Measurements from ENCODE around the gene APCDD1L.

Gene APCDD1L

DNA sequence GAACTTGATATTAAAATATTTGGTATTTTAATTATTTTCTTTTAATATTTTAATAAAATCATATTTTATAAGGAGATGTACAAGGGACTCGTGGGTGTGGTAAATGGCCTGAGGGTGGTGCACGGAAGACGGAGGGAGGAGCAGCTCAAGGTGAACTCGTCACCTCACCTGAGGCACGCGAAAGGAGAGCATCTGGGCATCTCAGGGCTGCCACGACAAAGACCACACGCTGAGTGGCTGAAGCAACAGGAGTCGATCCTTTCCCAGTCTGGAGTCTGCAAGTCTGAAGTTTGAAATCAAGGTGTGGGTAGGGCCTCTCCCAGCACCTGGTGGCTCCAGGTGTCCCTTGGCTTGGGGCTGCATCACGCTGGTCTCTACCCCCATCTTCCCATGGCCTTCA lies 39.7 kb downstream of the APCDD1L start:
- H3K9me3 Mint-ChIP-seq, result no peaks in the 10 kb centered on the region
- no peaks in the 10 kb centered on the region for H3K4me1 Mint-ChIP-seq
- H3K36me3 Mint-ChIP-seq (ENCODE audit: low read depth), result no peaks in the 10 kb centered on the region
- no peaks in the 10 kb centered on the region for H3K27me3 Mint-ChIP-seq
- ATAC-seq (no peak), DNase-seq (no peak)
- no peak overlapping the region for H3K27ac Mint-ChIP-seq
- H3K4me3 Mint-ChIP-seq, result no peak overlapping the region

DNA sequence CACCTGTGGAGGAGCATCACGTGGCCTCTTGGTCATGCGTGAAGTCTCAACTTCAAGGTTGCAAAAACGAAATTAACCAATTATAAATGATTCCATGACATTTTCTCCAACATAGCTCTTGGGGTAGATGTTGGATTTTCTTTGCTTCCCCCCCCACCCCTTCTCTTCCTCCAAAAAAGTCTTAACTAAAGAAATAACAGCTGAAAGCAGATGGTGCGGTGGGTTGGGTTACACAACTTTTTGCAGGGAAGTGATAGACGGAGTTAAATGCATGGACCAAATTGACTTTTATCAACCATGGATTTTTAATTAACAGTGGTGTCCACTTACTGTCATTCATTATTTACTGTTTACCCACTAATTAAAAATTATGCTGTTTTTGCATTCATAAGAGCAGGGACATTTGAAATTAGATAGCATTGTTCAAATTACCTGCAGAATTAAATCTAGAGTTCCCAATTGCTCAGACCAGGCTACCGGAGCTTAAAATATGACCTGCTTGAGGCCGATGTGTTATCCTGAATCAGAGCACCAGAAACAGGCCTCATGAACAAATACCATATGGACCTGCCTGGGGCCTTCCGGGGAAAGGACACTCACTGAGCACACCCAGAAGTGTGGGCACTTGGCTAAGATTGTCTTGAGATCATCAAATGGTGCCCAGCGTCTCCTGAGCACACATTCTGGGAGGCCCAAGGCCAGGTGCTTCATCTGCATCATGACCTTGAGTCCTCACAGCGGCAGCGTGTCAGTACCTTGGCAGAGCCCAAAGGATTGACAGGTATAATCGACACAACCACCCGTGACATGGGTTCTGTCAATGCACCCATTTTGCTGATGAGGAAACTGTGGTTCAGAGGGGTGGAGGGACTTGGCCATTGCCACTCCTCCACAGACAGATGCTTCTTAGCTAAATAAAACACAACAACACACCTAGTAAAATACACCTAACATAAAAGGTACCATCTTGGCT lies 41.5 kb downstream of the APCDD1L start:
- no peak for ATAC-seq
- Mint-ChIP-seq H3K36me3 (ENCODE audit: low read depth) (no peaks in the 10 kb centered on the region), H3K4me1 (no peaks in the 10 kb centered on the region), H3K27me3 (no peaks in the 10 kb centered on the region), H3K4me3 (no peak overlapping the region), H3K27ac (no peak overlapping the region), H3K9me3 (no peaks in the 10 kb centered on the region)
- DNase-seq, result no peak

DNA sequence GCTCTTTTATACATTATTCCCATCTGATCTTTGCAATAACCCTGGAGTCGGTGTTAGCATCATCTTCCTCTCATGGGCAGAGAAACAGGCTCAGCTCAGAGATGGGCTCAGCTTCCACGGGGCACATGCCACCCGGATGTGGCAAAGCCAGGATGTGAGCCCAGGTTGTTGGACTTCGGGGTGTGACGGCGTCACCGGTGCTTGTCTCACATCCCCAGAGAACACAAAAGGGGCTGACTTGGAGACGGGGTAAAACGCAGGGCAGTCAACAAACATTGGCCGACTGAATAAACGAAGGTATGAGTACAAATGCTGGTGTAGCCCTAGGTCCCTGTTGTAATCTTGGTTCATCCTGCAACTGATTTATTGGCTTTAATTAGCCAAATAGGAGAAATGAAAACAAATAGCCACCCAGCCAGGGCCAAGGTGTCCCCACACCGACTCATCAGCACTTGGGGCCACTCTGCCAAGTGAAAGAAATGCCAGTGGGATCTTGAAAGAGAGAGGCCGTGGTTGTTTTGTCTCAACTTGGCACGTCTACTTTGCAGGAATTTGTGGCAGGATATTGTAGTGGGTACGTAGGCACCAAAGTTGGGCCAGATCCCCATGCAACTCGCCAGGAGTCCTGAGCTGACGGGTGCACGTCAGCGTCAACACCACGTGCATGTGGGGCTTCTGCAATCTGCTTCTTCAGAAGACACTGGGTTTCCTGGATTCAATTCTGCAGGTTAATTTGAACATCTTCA lies 42.8 kb downstream of the APCDD1L start:
- H3K27me3 Mint-ChIP-seq, result peaks cover 4% of the 10 kb centered on the region
- ATAC-seq (no peak), DNase-seq (no peak)
- no peaks in the 10 kb centered on the region for H3K36me3 Mint-ChIP-seq (ENCODE audit: low read depth)
- no peaks in the 10 kb centered on the region for H3K9me3 Mint-ChIP-seq
- no peak overlapping the region for H3K27ac Mint-ChIP-seq
- H3K4me3 Mint-ChIP-seq, result no peak overlapping the region
- H3K4me1 Mint-ChIP-seq, result no peaks in the 10 kb centered on the region

DNA sequence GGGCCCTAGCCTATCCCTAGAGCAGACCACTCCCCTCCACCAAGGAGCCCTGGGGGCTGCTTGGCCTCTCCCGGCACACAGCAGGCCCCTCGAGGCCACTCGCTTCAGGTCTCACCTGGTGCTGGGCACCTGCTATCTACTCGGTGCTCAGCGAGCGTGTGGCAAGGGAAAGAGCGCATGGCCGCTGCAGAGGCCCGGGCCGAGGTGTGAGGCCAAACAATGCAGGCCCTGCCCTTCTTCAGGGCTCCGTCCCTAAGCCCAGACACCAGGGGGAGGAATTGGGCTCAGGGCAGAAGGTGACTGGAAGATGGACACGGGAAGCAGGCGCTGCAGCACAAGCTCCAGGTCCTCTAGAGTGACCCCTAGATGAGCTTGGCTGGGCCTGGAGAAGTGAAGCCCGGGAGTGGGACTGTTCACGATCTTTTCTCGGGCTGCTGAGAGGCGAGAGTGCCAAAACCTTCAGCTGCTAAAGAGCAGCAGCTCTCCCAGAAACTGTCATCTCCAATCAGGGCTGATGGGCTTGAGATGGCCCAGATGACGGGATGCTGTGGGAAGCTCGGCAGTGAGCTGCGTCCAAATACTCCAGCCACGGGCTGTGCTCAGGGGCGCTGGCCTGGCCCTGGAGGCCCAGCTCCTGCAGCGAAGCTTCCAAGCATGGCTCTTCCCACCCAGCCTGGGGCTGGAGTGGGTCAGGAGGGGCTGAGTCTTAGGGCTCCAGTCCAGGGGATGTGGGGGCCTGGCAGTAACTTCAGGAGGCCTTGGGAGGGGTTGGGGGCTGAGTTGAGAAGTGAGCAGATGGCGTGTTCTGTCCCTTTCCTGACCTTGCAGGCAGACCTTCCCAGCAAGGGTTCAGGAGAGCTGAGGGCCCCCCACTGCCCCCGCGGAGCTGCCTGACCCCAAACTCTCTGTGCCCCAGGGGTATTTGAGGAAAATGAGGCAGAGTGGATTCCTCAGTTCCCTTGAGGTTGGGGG lies 43.7 kb downstream of the APCDD1L start:
- H3K36me3 Mint-ChIP-seq (ENCODE audit: low read depth), result no peaks in the 10 kb centered on the region
- H3K9me3 Mint-ChIP-seq, result no peaks in the 10 kb centered on the region
- no peak overlapping the region for H3K4me3 Mint-ChIP-seq
- peaks cover 5% of the 10 kb centered on the region for H3K27me3 Mint-ChIP-seq
- H3K4me1 Mint-ChIP-seq, result no peaks in the 10 kb centered on the region
- ATAC-seq, result no peak
- no peak for DNase-seq
- no peak overlapping the region for H3K27ac Mint-ChIP-seq

DNA sequence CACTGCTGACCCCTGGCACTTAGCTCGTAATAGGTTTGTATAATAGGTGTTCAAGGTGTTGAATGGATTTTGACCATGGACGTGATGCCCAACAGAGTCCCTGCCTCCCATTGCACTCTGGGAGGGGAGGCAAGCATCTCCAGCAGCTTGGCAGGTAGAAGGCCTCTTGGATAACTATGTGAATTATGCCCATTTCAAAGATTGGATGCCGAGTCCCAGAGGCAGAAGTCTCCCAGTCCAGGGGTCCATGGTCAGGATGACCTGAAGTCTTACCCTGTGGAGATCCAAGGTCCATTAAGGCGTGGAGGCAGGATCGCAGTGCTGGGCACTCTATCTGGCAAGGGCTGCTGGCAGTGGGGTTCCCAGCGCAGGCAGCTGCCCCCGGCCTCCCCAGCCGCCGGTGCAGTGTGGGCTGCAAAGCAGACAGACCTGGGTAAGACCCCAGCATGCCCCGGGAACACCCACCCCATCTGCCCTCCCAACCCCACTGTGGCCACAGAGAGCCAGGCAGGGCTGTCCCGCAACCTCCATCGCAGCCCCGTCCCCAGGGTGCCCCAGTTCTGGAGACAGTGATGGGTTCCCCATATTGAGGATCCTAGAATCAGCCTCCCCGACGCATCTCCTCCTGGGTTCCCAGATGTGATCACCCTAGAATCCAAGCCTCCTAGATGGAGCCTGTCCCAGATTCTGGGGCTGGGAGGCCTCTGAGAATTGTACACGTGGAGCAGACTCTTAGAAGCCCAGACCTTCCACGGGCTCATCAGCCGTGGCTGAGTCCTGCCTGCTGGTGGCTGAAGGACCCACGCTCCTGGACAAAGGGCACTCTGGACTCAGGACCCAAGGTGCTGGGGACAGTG lies 44.6 kb downstream of the APCDD1L start:
- Mint-ChIP-seq H3K36me3 (ENCODE audit: low read depth) (no peaks in the 10 kb centered on the region), H3K27ac (no peak overlapping the region), H3K27me3 (peaks cover 7% of the 10 kb centered on the region), H3K9me3 (no peaks in the 10 kb centered on the region), H3K4me1 (no peaks in the 10 kb centered on the region), H3K4me3 (no peak overlapping the region)
- ATAC-seq, result no peak
- no peak for DNase-seq

DNA sequence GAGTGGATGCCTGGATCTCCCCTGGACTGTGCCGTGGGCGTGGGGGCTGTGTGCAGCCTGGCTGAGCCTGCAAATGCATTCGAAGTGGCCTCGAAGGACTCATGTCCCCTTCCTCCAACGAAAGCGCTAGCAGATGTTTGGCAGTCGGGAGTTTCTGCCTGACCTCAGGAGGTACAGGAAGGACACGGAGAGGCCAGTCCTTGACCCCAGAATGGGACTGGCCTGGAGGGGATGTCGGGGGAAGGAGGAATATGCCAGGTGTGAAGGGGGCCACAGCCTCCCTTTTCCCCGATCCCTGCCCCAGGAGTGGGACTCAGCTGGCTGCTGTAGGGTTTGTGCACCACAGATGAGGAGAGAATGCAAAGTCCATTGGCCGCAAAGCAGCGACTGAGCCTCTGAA lies 45.6 kb downstream of the APCDD1L start:
- Mint-ChIP-seq H3K27ac (no peak overlapping the region), H3K36me3 (ENCODE audit: low read depth) (no peaks in the 10 kb centered on the region)

DNA sequence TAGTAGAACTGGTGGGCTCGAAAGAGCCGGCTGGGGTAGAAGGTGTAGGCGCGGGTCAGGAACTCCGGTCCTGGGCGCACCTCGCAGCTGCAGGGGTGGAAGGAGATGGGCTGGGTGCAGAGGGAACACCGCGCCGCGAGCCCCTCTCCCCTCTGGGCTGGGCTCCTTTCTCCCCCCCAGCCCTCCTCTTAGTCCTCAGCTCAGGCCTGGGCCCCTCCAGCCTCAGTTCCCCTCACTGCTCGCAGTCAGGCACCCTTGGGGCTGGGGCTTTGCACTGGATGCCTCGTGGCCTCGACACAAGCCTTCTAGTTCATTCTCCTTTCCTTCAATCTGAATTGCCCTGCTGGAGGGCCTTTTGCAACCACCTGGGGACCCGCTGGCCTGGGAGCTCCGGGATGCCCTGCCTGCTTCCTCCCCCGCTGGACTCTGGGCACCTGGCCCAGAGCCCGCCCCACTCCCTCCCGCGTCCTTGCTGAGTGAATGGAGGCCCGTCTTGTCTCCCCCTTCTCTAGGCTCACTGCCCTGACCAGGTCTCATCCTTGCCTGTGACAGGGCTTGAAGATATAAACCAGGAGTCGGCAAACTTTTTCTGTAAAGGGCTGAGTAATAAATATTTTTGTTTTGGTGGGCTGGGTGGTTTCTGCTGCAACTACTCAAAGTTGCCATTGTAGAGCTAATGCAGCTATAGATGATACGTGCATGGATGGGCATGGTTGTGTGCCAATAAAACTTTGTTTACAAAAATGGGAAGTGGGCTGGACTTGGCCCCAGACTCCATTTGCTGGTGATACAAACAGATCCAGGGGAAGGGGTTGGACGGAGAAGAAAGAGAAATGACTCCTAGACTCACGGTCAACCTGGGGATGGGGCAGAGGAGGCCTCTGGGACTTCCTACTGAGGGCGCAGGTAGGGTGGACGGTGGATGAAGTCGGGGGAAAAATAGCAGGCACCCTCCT lies 47.3 kb downstream of the APCDD1L start:
- Mint-ChIP-seq H3K27me3 (peaks cover 8% of the 10 kb centered on the region), H3K36me3 (ENCODE audit: low read depth) (no peaks in the 10 kb centered on the region), H3K4me3 (no peak overlapping the region), H3K4me1 (no peaks in the 10 kb centered on the region), H3K9me3 (no peaks in the 10 kb centered on the region), H3K27ac (no peak overlapping the region)
- DNase-seq (no peak), ATAC-seq (no peak)

More for the DNA sequence above, 45.6 kb downstream of the APCDD1L start:
- DNase-seq (no peak), ATAC-seq (no peak)
- Mint-ChIP-seq H3K9me3 (no peaks in the 10 kb centered on the region), H3K4me3 (no peak overlapping the region), H3K4me1 (no peaks in the 10 kb centered on the region), H3K27me3 (peaks cover 8% of the 10 kb centered on the region)

DNA sequence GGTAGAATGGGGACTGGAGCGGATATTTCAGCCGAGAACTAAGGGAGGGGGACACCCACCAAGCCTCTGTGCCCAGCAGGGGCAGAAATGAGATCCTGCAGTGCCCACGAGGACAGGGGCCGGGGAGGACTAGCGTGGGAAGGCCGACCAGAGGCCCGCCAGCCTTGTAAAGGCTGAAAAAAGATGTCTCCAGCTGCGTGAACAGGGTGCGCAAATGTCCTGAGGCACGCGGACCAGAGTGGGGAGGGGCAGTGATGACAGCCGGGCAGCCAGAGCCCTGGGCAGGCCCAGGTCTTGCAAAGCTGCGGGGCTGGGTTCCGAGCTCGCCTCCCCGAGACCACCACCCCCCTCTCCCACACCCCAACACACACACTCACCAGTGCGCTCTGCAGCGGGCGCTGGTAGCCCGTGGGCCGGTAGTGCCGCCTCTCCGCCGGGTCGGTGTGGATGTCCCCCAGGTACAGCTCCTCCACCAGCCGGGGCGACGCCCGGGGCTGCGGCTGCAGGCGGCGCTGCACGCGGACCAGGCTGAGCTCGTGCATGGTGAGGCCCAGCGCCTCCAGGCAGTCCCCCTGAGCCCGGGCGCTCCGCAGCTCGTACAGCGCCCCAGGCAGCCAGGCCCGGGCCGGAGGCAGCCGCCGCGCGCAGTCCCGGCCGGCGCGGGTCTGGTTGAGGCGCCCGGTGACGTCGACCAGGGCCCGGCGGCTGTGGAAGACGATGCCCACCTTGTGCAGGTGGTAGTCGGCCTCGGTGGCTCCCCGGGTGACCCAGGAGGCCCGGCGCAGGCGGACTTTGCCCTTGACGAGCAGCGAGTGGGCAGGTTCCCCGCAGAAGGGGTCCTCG lies 48.2 kb downstream of the APCDD1L start:
- Mint-ChIP-seq H3K9me3 (no peaks in the 10 kb centered on the region), H3K27ac (no peak overlapping the region), H3K27me3 (peaks cover 8% of the 10 kb centered on the region), H3K4me1 (no peaks in the 10 kb centered on the region), H3K4me3 (no peak overlapping the region), H3K36me3 (ENCODE audit: low read depth) (no peaks in the 10 kb centered on the region)
- DNase-seq, result no peak
- ATAC-seq, result no peak

DNA sequence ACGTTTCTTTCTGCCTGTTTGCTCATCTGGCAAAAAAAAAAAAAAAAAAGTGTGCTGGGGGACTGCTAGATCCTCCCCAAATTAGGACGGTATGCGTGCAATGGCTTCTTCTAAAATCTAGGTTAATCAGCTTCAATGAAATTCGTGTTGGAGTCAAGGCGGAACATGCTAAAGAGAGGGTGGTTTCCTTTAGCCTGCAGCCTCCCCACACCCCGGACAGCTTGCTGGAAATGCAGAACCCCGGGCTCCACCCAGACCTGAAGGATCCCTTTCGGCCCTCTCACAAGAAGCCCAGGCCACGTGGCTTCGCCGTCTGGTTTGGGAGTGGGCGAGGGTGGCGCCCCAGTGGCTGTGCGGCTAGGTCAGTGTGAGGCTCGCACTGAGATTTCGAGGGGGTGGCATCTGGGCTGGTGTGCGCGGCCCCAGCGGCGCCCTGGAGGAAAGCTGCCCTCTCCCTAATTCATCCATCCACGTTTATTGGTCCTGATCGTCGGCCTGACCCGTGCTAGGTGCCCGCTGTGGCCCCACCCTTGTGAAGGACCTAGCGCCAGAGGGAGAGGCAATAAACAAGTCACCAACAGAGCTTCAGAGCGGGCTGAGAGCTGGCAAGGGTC lies 49.0 kb downstream of the APCDD1L start:
- H3K4me1 Mint-ChIP-seq, result no peaks in the 10 kb centered on the region
- H3K4me3 Mint-ChIP-seq, result no peak overlapping the region
- peaks cover 8% of the 10 kb centered on the region for H3K27me3 Mint-ChIP-seq
- no peak for ATAC-seq
- no peak for DNase-seq
- no peaks in the 10 kb centered on the region for H3K36me3 Mint-ChIP-seq (ENCODE audit: low read depth)
- H3K9me3 Mint-ChIP-seq, result no peaks in the 10 kb centered on the region
- H3K27ac Mint-ChIP-seq, result no peak overlapping the region

DNA sequence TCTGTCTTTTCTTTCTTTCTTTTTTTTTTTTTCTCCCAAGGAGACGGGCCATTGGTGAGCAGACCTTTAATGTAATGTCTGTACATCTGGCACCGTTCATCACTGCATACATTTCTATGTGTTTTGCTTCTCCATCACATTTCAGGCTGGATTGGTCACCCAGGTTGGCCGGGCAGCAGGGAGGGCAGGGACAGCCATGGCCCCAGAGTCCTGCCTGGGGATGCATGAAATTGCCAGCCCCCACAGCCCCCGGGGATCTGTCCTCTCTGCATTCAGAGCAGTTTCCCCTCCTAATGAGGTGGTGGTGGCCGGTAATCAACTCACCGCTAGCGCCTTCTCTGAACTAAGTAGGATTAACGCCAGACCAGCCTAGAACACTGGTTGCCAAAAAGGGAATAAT lies 50.4 kb downstream of the APCDD1L start:
- Mint-ChIP-seq H3K4me1 (no peaks in the 10 kb centered on the region), H3K27ac (no peak overlapping the region)

DNA sequence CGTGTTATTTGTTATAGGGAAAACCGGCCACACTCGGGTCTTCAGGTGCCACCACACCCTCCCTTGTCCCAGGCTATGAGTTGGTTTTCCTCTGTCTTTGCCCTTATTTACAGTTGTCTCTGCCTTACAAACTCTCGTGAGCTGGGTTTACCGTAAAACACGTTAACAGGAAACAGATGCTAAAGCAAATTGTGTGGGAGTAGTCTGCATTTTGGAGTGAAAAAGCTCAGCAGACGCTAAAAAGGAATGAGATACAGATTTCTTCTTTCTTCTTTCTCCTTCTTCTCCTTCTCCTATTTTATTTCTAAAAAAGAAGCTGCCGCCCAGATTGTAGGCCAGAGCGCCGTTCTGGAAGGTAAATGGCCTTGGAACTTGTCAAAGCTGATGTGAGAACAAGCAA lies 51.9 kb downstream of the APCDD1L start:
- H3K27me3 Mint-ChIP-seq, result peaks cover 8% of the 10 kb centered on the region
- H3K4me1 Mint-ChIP-seq, result peaks cover 13% of the 10 kb centered on the region
- ATAC-seq (no peak), DNase-seq (no peak)
- H3K9me3 Mint-ChIP-seq, result no peaks in the 10 kb centered on the region
- H3K36me3 Mint-ChIP-seq (ENCODE audit: low read depth), result no peaks in the 10 kb centered on the region
- no peak overlapping the region for H3K27ac Mint-ChIP-seq
- no peak overlapping the region for H3K4me3 Mint-ChIP-seq

More for the DNA sequence above, 50.4 kb downstream of the APCDD1L start:
- Mint-ChIP-seq H3K9me3 (no peaks in the 10 kb centered on the region), H3K36me3 (ENCODE audit: low read depth) (no peaks in the 10 kb centered on the region), H3K27me3 (peaks cover 8% of the 10 kb centered on the region), H3K4me3 (no peak overlapping the region)
- DNase-seq (no peak), ATAC-seq (no peak)

DNA sequence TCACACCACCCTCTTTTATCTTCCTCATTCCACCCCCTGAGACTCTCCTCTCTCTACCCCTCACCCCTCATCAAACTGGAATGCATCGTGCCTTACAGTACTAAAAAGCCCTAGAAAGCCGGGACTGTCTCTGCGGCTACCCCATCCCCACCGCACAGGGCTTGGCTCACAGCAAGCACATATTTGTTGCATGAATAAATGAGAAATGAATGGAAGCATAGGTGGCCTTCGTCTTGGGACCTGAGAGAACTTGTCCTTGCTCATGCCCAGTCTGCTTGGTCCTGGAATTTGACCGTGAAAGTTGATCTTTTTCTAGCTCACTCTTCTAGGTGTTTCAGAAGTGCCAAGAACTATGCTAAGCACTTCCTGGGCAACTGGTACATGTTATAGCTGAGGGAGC lies 53.3 kb downstream of the APCDD1L start:
- H3K27me3 Mint-ChIP-seq, result peaks cover 4% of the 10 kb centered on the region
- H3K4me3 Mint-ChIP-seq, result no peak overlapping the region
- H3K4me1 Mint-ChIP-seq, result peaks cover 15% of the 10 kb centered on the region
- no peaks in the 10 kb centered on the region for H3K9me3 Mint-ChIP-seq
- no peak for ATAC-seq
- no peaks in the 10 kb centered on the region for H3K36me3 Mint-ChIP-seq (ENCODE audit: low read depth)
- H3K27ac Mint-ChIP-seq, result no peak overlapping the region
- DNase-seq, result no peak
